Adrenal gland (tissue), 5 donors: ENCODE measurements around the gene NUP62.

Source experiments
- POLR2A ChIP-seq, 2 donors: fragments of 450-650 bp; IDR thresholded peaks; one replicate each; pipeline ENCODE4 v1.6.1; 2017; ENCODE audit warnings: antibody characterized with exemption in 2 of 2, mild to moderate bottlenecking in 2 of 2, moderate library complexity in 1 of 2
- TF ChIP-seq, protein P1 (sequence below), 6 experiments: fragments of 450-650 bp in 4 of 6; fragments of 200-600 bp in 2 of 6; sonication (generic) in 1 of 6; IDR thresholded peaks; 1 replicate in 5 of 6; 2 replicates in 1 of 6; pipeline versions ENCODE4 v1.5.1 to v1.8.0; 2016 to 2021; ENCODE audit warnings: antibody characterized with exemption in 6 of 6, mild to moderate bottlenecking in 2 of 6, moderate library complexity in 1 of 6
- donor health status: DM: no; HTN: no; CAD: no.

- TF ChIP-seq, protein P1, sequence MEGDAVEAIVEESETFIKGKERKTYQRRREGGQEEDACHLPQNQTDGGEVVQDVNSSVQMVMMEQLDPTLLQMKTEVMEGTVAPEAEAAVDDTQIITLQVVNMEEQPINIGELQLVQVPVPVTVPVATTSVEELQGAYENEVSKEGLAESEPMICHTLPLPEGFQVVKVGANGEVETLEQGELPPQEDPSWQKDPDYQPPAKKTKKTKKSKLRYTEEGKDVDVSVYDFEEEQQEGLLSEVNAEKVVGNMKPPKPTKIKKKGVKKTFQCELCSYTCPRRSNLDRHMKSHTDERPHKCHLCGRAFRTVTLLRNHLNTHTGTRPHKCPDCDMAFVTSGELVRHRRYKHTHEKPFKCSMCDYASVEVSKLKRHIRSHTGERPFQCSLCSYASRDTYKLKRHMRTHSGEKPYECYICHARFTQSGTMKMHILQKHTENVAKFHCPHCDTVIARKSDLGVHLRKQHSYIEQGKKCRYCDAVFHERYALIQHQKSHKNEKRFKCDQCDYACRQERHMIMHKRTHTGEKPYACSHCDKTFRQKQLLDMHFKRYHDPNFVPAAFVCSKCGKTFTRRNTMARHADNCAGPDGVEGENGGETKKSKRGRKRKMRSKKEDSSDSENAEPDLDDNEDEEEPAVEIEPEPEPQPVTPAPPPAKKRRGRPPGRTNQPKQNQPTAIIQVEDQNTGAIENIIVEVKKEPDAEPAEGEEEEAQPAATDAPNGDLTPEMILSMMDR (IDR thresholded peaks at IDR 0.05) = no peak
- TF ChIP-seq POLR2A (IDR thresholded peaks at IDR 0.05) = no peak
These were observed 43.5 kb upstream of the NUP62 start for GRCh38 chr19:49972841-49973240.
